K562 (cell line): Measurements from ENCODE around the gene FBXO10. TPM values are rescaled to one million over a fixed set of nuclear protein-coding genes. Genes with fewer than 3 reads are reported as not detected.

Source experiments
- CHCHD3 ChIP-seq: fragments of 250-450 bp; sonication (Bioruptor Pico); IDR thresholded peaks from 2 replicates; pipeline ENCODE4 v2.1.2; 2022; ENCODE audit warnings: mild to moderate bottlenecking
- CHD7 ChIP-seq: fragments of 200-600 bp; sonication (generic); IDR thresholded peaks from one replicate; pipeline ENCODE4 v1.6.1; 2012; ENCODE audit warnings: mild to moderate bottlenecking, low read depth, low read length, inconsistent platforms
- NR2F6 ChIP-seq: fragments of 450-650 bp; formaldehyde crosslinking; IDR thresholded peaks from 2 replicates; pipeline ENCODE4 v1.4.0; 2020; ENCODE audit warnings: mild to moderate bottlenecking
- PREB ChIP-seq: sonication (generic); formaldehyde crosslinking; IDR thresholded peaks from 2 replicates; pipeline ENCODE4 v1.8.1; 2023; ENCODE audit warnings: mild to moderate bottlenecking, missing genetic modification reagents
- RREB1 ChIP-seq: fragments of 250-450 bp; sonication (Bioruptor Pico); IDR thresholded peaks from 2 replicates; pipeline ENCODE4 v1.4.0; 2020
- ZNF24 ChIP-seq: fragments of 450-650 bp; IDR thresholded peaks from 2 replicates; pipeline ENCODE4 v1.6.1; 2016
- ZZZ3 ChIP-seq: fragments of 450-650 bp; IDR thresholded peaks from 2 replicates; pipeline ENCODE4 v1.6.1; 2016; ENCODE audit warnings: antibody characterized with exemption, mild to moderate bottlenecking, moderate library complexity
- polyA plus RNA-seq, 8 experiments: library from polyadenylated mRNA; depleted of rRNA in 4 of 8; stranded (reverse) in 5 of 8; unstranded in 3 of 8; fragments of >200 nt; fragmentation: Nextera tagmentation in 2 of 8; fragmentation: Illumina TruSeq in 1 of 8; extraction: Ambion mirVana in 2 of 8; extraction: Trizol in 1 of 8; gene quantifications; 2 replicates each; pipeline versions ENCODE4 v1.2.1 to v1.2.3, GENCODE V29; 2011 to 2014; ENCODE audit warnings: inconsistent platforms in 1 of 8, missing spikeins in 1 of 8
- total RNA-seq, 7 experiments: library from RNA; depleted of rRNA in 6 of 7; stranded (reverse); fragments of >200 nt in 6 of 7; fragmentation: Illumina TruSeq in 2 of 7; extraction: Trizol in 2 of 7; gene quantifications; 2 replicates each; pipeline versions ENCODE4 v1.2.1 to v1.2.3, GENCODE V29; 2011 to 2021; ENCODE audit warnings: low replicate concordance in 1 of 7
- TF ChIP-seq, protein P1 (sequence below): sonication (generic); formaldehyde crosslinking; IDR thresholded peaks from 2 replicates; pipeline ENCODE4 v1.8.0; 2022; ENCODE audit warnings: mild to moderate bottlenecking, missing genetic modification reagents

FBXO10 gene
- total and polyA plus RNA-seq, 9 of the 15 experiments (the other 6 are each of a cell fraction or from before 2014, with no cell fraction given), result 0.84 to 9.9 (median 6.0) TPM

DNA sequence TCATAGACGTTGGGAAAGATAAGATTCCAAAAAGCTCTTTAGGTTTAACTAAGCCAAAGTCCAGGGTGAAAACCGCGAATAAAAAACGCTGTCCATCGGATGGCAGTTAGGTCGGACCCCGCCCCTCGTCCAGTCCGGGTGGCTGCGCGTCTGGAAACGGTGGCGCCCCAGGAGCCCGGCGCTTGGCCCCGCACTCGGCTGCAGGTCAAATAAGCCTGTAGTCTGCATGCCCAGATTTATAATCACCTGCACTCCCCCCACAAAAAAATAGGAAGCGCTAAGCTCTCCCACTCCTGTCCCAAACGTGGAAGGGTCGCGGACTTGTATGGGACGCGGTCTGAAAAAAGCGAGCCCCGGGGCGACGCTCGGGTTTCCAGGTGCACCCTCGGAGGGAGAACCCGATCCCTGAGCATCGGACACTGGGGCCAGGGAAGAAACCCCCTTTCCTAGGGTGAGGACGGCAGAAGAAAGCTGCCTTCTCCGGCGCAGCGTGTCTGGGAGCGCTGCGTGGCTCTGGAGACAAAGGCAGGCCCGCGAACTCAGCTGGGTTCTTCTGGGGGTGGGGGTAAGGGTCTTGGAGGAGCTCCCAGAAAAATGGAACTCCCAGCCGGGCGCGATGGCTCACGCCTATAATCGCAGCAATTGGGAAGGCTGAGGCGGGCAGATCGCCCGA is 110.0 kb downstream of the FBXO10 start (continued):
- TF ChIP-seq CHD7 (no peak), PREB (no peak), ZZZ3 (no peak), NR2F6 (no peak), CHCHD3 (no peak; the same call in 1 of the 2 replicates), ZNF24 (no peak), RREB1 (CRISPR knock-in tag) (no peak)
- TF ChIP-seq, protein P1, sequence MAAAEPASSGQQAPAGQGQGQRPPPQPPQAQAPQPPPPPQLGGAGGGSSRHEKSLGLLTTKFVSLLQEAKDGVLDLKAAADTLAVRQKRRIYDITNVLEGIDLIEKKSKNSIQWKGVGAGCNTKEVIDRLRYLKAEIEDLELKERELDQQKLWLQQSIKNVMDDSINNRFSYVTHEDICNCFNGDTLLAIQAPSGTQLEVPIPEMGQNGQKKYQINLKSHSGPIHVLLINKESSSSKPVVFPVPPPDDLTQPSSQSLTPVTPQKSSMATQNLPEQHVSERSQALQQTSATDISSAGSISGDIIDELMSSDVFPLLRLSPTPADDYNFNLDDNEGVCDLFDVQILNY (CRISPR knock-in tag), result no peak
